HepG2 (cell line): Measurements from ENCODE around the gene SFTA2. TPM values are rescaled to one million over a fixed set of nuclear protein-coding genes. Genes with fewer than 3 reads are reported as not detected.

Source experiments
- CC2D1A ChIP-seq: sonication (generic); formaldehyde crosslinking; IDR thresholded peaks from 2 replicates; pipeline ENCODE4 v1.8.1; 2023; ENCODE audit warnings: mild to moderate bottlenecking, missing genetic modification reagents
- HHEX ChIP-seq: IDR thresholded peaks from 2 replicates; pipeline ENCODE4 v1.6.1; 2016; ENCODE audit warnings: control low read depth
- MAFK ChIP-seq, 2 experiments: IDR thresholded peaks in 1 of 2; conservative IDR thresholded peaks in 1 of 2; 2 replicates each; pipeline ENCODE4 v1.6.1; 2011; ENCODE audit warnings: improper control_type of control experiment in 2 of 2, low read length in 2 of 2
- MBNL3 ChIP-seq: fragments of 250-450 bp; sonication (Bioruptor Pico); conservative IDR thresholded peaks from 2 replicates; pipeline ENCODE4 v1.8.0; 2022; ENCODE audit warnings: mild to moderate bottlenecking, inconsistent platforms
- NR2F6 ChIP-seq, 2 experiments: IDR thresholded peaks; 2 replicates each; pipeline ENCODE4 v1.6.1; 2016; ENCODE audit warnings: antibody characterized with exemption in 1 of 2, mild to moderate bottlenecking in 1 of 2
- RBM39 ChIP-seq: fragments of 200-400 bp; formaldehyde crosslinking; IDR thresholded peaks from one replicate; pipeline ENCODE4 v1.6.1; 2018; ENCODE audit warnings: antibody characterized with exemption, mild to moderate bottlenecking, low read depth, low read length; ENCODE audit not compliant: poor library complexity, severe bottlenecking
- RFXANK ChIP-seq: IDR thresholded peaks from 2 replicates; pipeline ENCODE4 v1.6.1; 2016
- TBX3 ChIP-seq: fragments of 450-650 bp; IDR thresholded peaks from 2 replicates; pipeline ENCODE4 v1.6.1; 2017; ENCODE audit warnings: antibody characterized with exemption, mild to moderate bottlenecking, inconsistent platforms, borderline replicate concordance
- WIZ ChIP-seq: sonication (generic); formaldehyde crosslinking; IDR thresholded peaks from 2 replicates; pipeline ENCODE4 v1.5.1; 2020; ENCODE audit warnings: mild to moderate bottlenecking, missing genetic modification reagents
- ZIK1 ChIP-seq: sonication (generic); formaldehyde crosslinking; IDR thresholded peaks from 2 replicates; pipeline ENCODE4 v1.5.0; 2020; ENCODE audit warnings: mild to moderate bottlenecking, low read depth, missing genetic modification reagents, borderline replicate concordance
- ZNF816 ChIP-seq: sonication (generic); formaldehyde crosslinking; IDR thresholded peaks from 2 replicates; pipeline ENCODE4 v1.8.0; 2022; ENCODE audit warnings: missing genetic modification reagents, mild to moderate bottlenecking, borderline replicate concordance
- polyA plus RNA-seq, 8 experiments: library from polyadenylated mRNA; depleted of rRNA in 3 of 8; stranded (reverse) in 7 of 8; unstranded in 1 of 8; fragments of >200 nt; fragmentation: Illumina TruSeq in 4 of 8; extraction: Trizol in 4 of 8; gene quantifications; 2 replicates each; pipeline versions ENCODE4 v1.2.1 to v1.2.3, GENCODE V29; 2011 to 2016; ENCODE audit warnings: low read depth in 4 of 8, missing spikeins in 1 of 8, mixed read lengths in 1 of 8; ENCODE audit not compliant: insufficient read depth in 1 of 8
- total RNA-seq, 5 experiments: library from RNA; depleted of rRNA; stranded (reverse); fragments of >200 nt; fragmentation: Illumina TruSeq; extraction: Trizol; gene quantifications; 2 replicates each; pipeline ENCODE4 v1.2.3, GENCODE V29; 2016; ENCODE audit warnings: low read depth in 1 of 5
- TF ChIP-seq, protein P1 (sequence below), 2 experiments: fragments of 450-650 bp in 1 of 2; sonication (generic) in 1 of 2; formaldehyde crosslinking in 1 of 2; IDR thresholded peaks; 2 replicates each; pipeline versions ENCODE4 v1.6.1 to v1.8.0; 2016 to 2022; ENCODE audit warnings: antibody characterized with exemption in 1 of 2, mild to moderate bottlenecking in 1 of 2, missing genetic modification reagents in 1 of 2
- TF ChIP-seq, protein P2 (sequence below): sonication (generic); formaldehyde crosslinking; IDR thresholded peaks from 2 replicates; pipeline ENCODE4 v1.5.0; 2020; ENCODE audit warnings: mild to moderate bottlenecking, missing genetic modification reagents
- TF ChIP-seq, protein P3 (sequence below): sonication (generic); formaldehyde crosslinking; IDR thresholded peaks from 2 replicates; pipeline ENCODE4 v1.5.1; 2020; ENCODE audit warnings: missing genetic modification reagents, mild to moderate bottlenecking, borderline replicate concordance

The SFTA2 gene
- total and polyA plus RNA-seq, 2 of the 13 experiments (the other 11 are each of a cell fraction or from before 2014, with no cell fraction given): not detected

DNA sequence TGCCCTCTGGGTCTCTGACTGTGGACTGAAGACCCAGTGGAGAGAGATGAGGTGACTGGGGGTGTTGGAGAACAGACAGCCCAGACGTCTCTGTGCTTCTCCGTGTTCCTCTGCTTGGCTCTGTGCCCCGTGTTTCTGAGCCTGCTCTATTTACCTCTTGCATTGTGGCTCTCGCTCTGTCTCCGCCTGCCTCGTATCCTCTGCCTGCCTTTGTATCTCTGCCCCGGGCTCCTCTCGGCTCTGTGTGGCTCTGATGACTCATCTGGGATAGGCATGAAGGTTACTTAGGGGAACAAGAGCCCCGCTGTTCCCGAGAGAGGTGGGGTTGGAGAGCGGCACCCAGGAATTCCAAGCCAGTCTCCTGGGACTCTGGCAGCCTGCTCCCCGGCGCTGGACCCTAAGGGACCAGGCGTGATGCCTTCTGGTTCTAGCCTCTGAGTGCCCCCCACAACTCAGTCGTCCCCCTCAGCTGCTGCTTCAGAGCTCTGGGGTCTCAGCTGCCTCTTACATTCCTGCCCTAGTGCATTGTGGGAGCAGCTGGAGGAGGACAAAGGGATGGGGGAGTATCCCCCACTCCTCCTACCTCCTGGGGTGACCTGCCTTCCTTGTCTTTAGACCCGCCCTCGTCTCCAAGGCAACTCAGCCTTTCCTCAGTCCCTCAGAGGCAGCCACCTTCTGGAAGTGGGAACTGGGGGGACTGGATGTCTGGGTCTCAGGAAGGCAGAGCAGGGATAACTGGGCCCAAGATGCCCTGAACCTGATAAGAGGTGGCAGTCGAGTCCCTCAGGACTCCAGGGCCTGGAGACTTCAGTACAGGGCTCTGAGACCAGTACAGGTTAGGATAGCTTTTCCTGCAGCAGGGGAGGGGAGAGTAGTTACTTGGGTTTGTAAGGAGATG, 45.7 kb downstream of the SFTA2 start (continued):
- TF ChIP-seq, protein P1, sequence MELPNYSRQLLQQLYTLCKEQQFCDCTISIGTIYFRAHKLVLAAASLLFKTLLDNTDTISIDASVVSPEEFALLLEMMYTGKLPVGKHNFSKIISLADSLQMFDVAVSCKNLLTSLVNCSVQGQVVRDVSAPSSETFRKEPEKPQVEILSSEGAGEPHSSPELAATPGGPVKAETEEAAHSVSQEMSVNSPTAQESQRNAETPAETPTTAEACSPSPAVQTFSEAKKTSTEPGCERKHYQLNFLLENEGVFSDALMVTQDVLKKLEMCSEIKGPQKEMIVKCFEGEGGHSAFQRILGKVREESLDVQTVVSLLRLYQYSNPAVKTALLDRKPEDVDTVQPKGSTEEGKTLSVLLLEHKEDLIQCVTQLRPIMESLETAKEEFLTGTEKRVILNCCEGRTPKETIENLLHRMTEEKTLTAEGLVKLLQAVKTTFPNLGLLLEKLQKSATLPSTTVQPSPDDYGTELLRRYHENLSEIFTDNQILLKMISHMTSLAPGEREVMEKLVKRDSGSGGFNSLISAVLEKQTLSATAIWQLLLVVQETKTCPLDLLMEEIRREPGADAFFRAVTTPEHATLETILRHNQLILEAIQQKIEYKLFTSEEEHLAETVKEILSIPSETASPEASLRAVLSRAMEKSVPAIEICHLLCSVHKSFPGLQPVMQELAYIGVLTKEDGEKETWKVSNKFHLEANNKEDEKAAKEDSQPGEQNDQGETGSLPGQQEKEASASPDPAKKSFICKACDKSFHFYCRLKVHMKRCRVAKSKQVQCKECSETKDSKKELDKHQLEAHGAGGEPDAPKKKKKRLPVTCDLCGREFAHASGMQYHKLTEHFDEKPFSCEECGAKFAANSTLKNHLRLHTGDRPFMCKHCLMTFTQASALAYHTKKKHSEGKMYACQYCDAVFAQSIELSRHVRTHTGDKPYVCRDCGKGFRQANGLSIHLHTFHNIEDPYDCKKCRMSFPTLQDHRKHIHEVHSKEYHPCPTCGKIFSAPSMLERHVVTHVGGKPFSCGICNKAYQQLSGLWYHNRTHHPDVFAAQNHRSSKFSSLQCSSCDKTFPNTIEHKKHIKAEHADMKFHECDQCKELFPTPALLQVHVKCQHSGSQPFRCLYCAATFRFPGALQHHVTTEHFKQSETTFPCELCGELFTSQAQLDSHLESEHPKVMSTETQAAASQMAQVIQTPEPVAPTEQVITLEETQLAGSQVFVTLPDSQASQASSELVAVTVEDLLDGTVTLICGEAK (IDR thresholded peaks at IDR 0.05): no peak
- TF ChIP-seq, protein P1 (CRISPR knock-in tag; IDR thresholded peaks at IDR 0.05): no peak
- TF ChIP-seq, protein P2, sequence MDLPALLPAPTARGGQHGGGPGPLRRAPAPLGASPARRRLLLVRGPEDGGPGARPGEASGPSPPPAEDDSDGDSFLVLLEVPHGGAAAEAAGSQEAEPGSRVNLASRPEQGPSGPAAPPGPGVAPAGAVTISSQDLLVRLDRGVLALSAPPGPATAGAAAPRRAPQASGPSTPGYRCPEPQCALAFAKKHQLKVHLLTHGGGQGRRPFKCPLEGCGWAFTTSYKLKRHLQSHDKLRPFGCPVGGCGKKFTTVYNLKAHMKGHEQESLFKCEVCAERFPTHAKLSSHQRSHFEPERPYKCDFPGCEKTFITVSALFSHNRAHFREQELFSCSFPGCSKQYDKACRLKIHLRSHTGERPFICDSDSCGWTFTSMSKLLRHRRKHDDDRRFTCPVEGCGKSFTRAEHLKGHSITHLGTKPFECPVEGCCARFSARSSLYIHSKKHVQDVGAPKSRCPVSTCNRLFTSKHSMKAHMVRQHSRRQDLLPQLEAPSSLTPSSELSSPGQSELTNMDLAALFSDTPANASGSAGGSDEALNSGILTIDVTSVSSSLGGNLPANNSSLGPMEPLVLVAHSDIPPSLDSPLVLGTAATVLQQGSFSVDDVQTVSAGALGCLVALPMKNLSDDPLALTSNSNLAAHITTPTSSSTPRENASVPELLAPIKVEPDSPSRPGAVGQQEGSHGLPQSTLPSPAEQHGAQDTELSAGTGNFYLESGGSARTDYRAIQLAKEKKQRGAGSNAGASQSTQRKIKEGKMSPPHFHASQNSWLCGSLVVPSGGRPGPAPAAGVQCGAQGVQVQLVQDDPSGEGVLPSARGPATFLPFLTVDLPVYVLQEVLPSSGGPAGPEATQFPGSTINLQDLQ (CRISPR knock-in tag): no peak
- TF ChIP-seq ZNF816 (CRISPR knock-in tag) (no peak), RFXANK (CRISPR knock-in tag) (no peak), RBM39 (no peak), TBX3 (no peak), NR2F6 (IDR thresholded peaks at IDR 0.05) (no peak), NR2F6 (CRISPR knock-in tag; IDR thresholded peaks at IDR 0.05) (0 out of 2 replicates have a peak, but pooled peaks have one; percentile 12), MBNL3 (CRISPR knock-in tag) (no peak), MAFK (conservative IDR thresholded peaks at IDR 0.05 in 1 of 2, IDR thresholded peaks at IDR 0.05 in 1 of 2; ENCODE audit: low read length in 2 of 2) (no peak), ZIK1 (CRISPR knock-in tag) (no peak), WIZ (CRISPR knock-in tag) (no peak), CC2D1A (no peak), HHEX (CRISPR knock-in tag) (no peak)
- TF ChIP-seq, protein P3, sequence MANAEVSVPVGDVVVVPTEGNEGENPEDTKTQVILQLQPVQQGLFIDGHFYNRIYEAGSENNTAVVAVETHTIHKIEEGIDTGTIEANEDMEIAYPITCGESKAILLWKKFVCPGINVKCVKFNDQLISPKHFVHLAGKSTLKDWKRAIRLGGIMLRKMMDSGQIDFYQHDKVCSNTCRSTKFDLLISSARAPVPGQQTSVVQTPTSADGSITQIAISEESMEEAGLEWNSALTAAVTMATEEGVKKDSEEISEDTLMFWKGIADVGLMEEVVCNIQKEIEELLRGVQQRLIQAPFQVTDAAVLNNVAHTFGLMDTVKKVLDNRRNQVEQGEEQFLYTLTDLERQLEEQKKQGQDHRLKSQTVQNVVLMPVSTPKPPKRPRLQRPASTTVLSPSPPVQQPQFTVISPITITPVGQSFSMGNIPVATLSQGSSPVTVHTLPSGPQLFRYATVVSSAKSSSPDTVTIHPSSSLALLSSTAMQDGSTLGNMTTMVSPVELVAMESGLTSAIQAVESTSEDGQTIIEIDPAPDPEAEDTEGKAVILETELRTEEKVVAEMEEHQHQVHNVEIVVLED (CRISPR knock-in tag): no peak
